K562 (cell line): ENCODE measurements around the gene TCP11. TPM values are rescaled to one million over a fixed set of nuclear protein-coding genes. Genes with fewer than 3 reads are reported as not detected.

ENCODE experiments used
- ATAC-seq: fragments of 200-7000 bp; cut with Tn5 transposase; 3 replicates; pipeline ENCODE4 v1.9.1; 2020; ENCODE audit warnings: moderate library complexity
- BruUV-seq: library from RNA; stranded (reverse); fragments of 400-500 nt; replicated peaks from 2 replicates; lab custom pipeline; 2021; lab: Mats Ljungman, UMichigan
- CTCF ChIA-PET: fragments of 300-600 bp; formaldehyde crosslinking; extraction: SDS; loops from one replicate; lab custom pipeline; 2021; ENCODE audit warnings: low intra/inter-chr PET ratio; lab: Yijun Ruan, JAX
- POLR2A ChIA-PET: fragments of 300-600, 350-650 bp; sonication (Branson Sonifier 250); formaldehyde crosslinking; extraction: SDS; loops from one replicate; lab custom pipeline; 2021; ENCODE audit warnings: antibody characterized with exemption, inconsistent platforms; lab: Yijun Ruan, JAX
- DNase-seq, 4 experiments: peaks; one replicate each; pipeline versions ENCODE4 v3.0.0 to v3.0.0-alpha.2; 2011 to 2018; ENCODE audit warnings: low spot score in 3 of 4, mixed read lengths in 3 of 4; ENCODE audit errors: extremely low read depth in 1 of 4
- FAIRE-seq: peaks from 2 replicates; lab custom pipeline; 2011; peaks lifted over from hg19 to GRCh38; lab: Jason Lieb, UNC
- H2AFZ ChIP-seq: 2 replicates; pipeline ENCODE4 v1.6.0; 2011; ENCODE audit warnings: low read depth, low read length, control low read depth, inconsistent platforms
- H3K27ac ChIP-seq: fragments of 200-600 bp; 3 replicates; pipeline ENCODE4 v1.8.0; 2011; ENCODE audit warnings: low read depth, mild to moderate bottlenecking, control low read depth, inconsistent platforms, low read length, moderate library complexity, mixed read lengths; ENCODE audit errors: extremely low read depth
- H3K27me3 ChIP-seq, 2 experiments: fragments of 300-600 bp in 1 of 2; 2 replicates in 1 of 2; 3 replicates in 1 of 2; pipeline versions ENCODE4 v1.6.0 to v1.8.0; 2011; ENCODE audit warnings: inconsistent platforms in 2 of 2, low read length in 2 of 2, mild to moderate bottlenecking in 1 of 2, mixed read lengths in 1 of 2, moderate library complexity in 1 of 2; ENCODE audit not compliant: control insufficient read depth in 2 of 2, insufficient read depth in 2 of 2
- H3K36me3 ChIP-seq: fragments of 300-600 bp; 3 replicates; pipeline ENCODE4 v1.8.0; 2011; ENCODE audit warnings: mild to moderate bottlenecking, low read length, inconsistent platforms; ENCODE audit not compliant: control insufficient read depth, insufficient read depth
- H3K4me1 ChIP-seq, 2 experiments: fragments of 200-600 bp in 1 of 2; replicated peaks in 1 of 2; 2 replicates in 1 of 2; 3 replicates in 1 of 2; pipeline versions ENCODE4 v1.5.1 to v1.8.0; 2011; ENCODE audit warnings: inconsistent platforms in 2 of 2, low read length in 2 of 2, mild to moderate bottlenecking in 1 of 2, mixed read lengths in 1 of 2, moderate library complexity in 1 of 2; ENCODE audit not compliant: control insufficient read depth in 2 of 2, insufficient read depth in 2 of 2
- H3K4me2 ChIP-seq: 2 replicates; pipeline ENCODE4 v1.6.1; 2011; ENCODE audit warnings: low read length, control low read depth, inconsistent platforms, mixed read lengths; ENCODE audit not compliant: insufficient read depth
- H3K4me3 ChIP-seq: fragments of 200-600 bp; sonication (generic), shearing (Covaris generic); 2 replicates; pipeline ENCODE4 v1.5.1; 2016; ENCODE audit warnings: control low read depth, inconsistent platforms
- H3K79me2 ChIP-seq: fragments of 200-600 bp; 3 replicates; pipeline ENCODE4 v1.8.0; 2011; ENCODE audit warnings: low read length, inconsistent platforms; ENCODE audit not compliant: control insufficient read depth, insufficient read depth
- H3K9ac ChIP-seq, 2 experiments: 2 replicates each; pipeline versions ENCODE4 v1.6.0 to v1.6.1; 2011; ENCODE audit warnings: low read depth in 2 of 2, low read length in 2 of 2, control low read depth in 1 of 2, inconsistent platforms in 1 of 2, mild to moderate bottlenecking in 1 of 2, mixed read lengths in 1 of 2; ENCODE audit not compliant: insufficient read depth in 1 of 2
- H3K9me1 ChIP-seq: one replicate; pipeline ENCODE4 v1.6.0; 2011; ENCODE audit warnings: inconsistent platforms, mild to moderate bottlenecking, low read length, moderate library complexity; ENCODE audit not compliant: control insufficient read depth, insufficient read depth
- H3K9me3 ChIP-seq: replicated peaks from 2 replicates; pipeline ENCODE4 v1.5.1; 2011; ENCODE audit warnings: low read depth, low read length, inconsistent platforms; ENCODE audit not compliant: control insufficient read depth, insufficient read depth
- H4K20me1 ChIP-seq: replicated peaks from 2 replicates; pipeline ENCODE4 v1.6.1; 2011; ENCODE audit warnings: low read length, inconsistent platforms, mixed read lengths; ENCODE audit not compliant: control insufficient read depth, insufficient read depth
- GTF2F1 ChIP-seq: IDR thresholded peaks from 2 replicates; pipeline ENCODE4 v1.6.1; 2011; ENCODE audit warnings: low read depth, low read length, improper control_type of control experiment
- MAZ ChIP-seq, 2 experiments: fragments of 450-650 bp in 1 of 2; sonication (generic) in 1 of 2; formaldehyde crosslinking; IDR thresholded peaks in 1 of 2; conservative IDR thresholded peaks in 1 of 2; 2 replicates each; pipeline versions ENCODE4 v1.4.0 to v1.5.0; 2020; ENCODE audit warnings: mild to moderate bottlenecking in 1 of 2, missing genetic modification reagents in 1 of 2
- POLR2G ChIP-seq: fragments of 200-400 bp; formaldehyde crosslinking; IDR thresholded peaks from 2 replicates; pipeline ENCODE4 v1.6.1; 2017; ENCODE audit warnings: low read depth, mild to moderate bottlenecking, antibody characterized with exemption, low read length, moderate library complexity
- ZNF507 ChIP-seq: conservative IDR thresholded peaks from 2 replicates; pipeline ENCODE4 v1.6.1; 2017; ENCODE audit warnings: missing genetic modification characterization, missing compliant biosample characterization
- WGBS: fragments of 100-300 bp; shearing (Covaris generic); methylation state at CpG from one replicate; pipeline ENCODE4 v1.1.6; 2016; ENCODE audit warnings: low coverage, mixed read lengths; ENCODE audit not compliant: insufficient coverage; ENCODE audit errors: missing lambda C conversion rate; 5-methylcytosine and 5-hydroxymethylcytosine counted together
- in situ Hi-C: fragments of 300-500 bp; cut with MboI; formaldehyde crosslinking; loops from 4 replicates; pipeline ENCODE4 v1.15.0; 2018; ENCODE audit warnings: inconsistent platforms, mixed read lengths
- intact Hi-C: fragments of 100-400 bp; cut with micrococcal nuclease; formaldehyde crosslinking; loops from 2 replicates; pipeline ENCODE4 v1.14.2; 2022
- polyA plus RNA-seq, 8 experiments: library from polyadenylated mRNA; depleted of rRNA in 4 of 8; stranded (reverse) in 5 of 8; unstranded in 3 of 8; fragments of >200 nt; fragmentation: Nextera tagmentation in 2 of 8; fragmentation: Illumina TruSeq in 1 of 8; extraction: Ambion mirVana in 2 of 8; extraction: Trizol in 1 of 8; gene quantifications; 2 replicates each; pipeline versions ENCODE4 v1.2.1 to v1.2.3, GENCODE V29; 2011 to 2014; ENCODE audit warnings: inconsistent platforms in 1 of 8, missing spikeins in 1 of 8
- total RNA-seq, 7 experiments: library from RNA; depleted of rRNA in 6 of 7; stranded (reverse); fragments of >200 nt in 6 of 7; fragmentation: Illumina TruSeq in 2 of 7; extraction: Trizol in 2 of 7; gene quantifications; 2 replicates each; pipeline versions ENCODE4 v1.2.1 to v1.2.3, GENCODE V29; 2011 to 2021; ENCODE audit warnings: low replicate concordance in 1 of 7
- TF ChIP-seq, protein P1 (sequence below): fragments of 450-650 bp; IDR thresholded peaks from 2 replicates; pipeline ENCODE4 v1.6.1; 2017; ENCODE audit warnings: antibody characterized with exemption

TCP11 gene
- total and polyA plus RNA-seq, 9 of the 15 experiments (the other 6 are each of a cell fraction or from before 2014, with no cell fraction given): not detected

DNA sequence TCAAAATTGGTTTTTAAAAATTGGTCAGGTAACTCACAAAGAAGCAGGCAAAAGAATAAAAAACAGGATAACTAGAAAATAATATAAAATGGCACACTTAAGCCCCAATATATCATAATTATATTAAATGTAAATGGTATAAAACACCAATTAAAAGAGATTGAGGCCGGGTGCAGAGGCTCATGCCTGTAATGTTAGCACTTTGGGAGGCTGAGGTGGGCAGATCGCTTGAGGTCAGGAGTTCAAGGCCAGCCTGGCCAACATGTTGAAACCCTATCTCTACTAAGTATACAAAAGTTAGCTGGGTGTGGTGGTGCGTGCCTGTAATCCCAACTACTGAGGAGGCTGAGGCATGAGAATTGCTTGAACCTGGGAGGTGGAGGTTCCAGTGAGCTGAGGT lies 36.1 kb downstream of the TCP11 start:
- in situ Hi-C loops (no loop called here), intact Hi-C loops (no loop called here)
- BruUV-seq: no TSS peak
- FAIRE-seq (no peak), ATAC-seq (no peak), DNase-seq (no peak)
- Histone ChIP-seq H3K36me3 (no peaks in the 10 kb centered on the region), H3K79me2 (no peaks in the 10 kb centered on the region), H3K4me3 (no peak overlapping the region), H3K4me1 (no peaks in the 10 kb centered on the region), H3K27ac (no peak overlapping the region), H3K4me2 (no peak overlapping the region), H3K27me3 (peaks cover 2 to 14% of the 10 kb centered on the region in 2 experiments; a peak in 3 of 5 replicates), H3K9me1 (no peaks in the 10 kb centered on the region), H3K9ac (no peak overlapping the region), H2AFZ (no peak overlapping the region), H4K20me1 (no peaks in the 10 kb centered on the region), H3K9me3 (0 out of 2 replicates have a peak, but pooled peaks cover 4% of the 10 kb centered on the region)
- TF ChIP-seq MAZ (CRISPR knock-in tag; conservative IDR thresholded peaks at IDR 0.05 in 1 of 2, IDR thresholded peaks at IDR 0.05 in 1 of 2): no peak
- TF ChIP-seq, protein P1, sequence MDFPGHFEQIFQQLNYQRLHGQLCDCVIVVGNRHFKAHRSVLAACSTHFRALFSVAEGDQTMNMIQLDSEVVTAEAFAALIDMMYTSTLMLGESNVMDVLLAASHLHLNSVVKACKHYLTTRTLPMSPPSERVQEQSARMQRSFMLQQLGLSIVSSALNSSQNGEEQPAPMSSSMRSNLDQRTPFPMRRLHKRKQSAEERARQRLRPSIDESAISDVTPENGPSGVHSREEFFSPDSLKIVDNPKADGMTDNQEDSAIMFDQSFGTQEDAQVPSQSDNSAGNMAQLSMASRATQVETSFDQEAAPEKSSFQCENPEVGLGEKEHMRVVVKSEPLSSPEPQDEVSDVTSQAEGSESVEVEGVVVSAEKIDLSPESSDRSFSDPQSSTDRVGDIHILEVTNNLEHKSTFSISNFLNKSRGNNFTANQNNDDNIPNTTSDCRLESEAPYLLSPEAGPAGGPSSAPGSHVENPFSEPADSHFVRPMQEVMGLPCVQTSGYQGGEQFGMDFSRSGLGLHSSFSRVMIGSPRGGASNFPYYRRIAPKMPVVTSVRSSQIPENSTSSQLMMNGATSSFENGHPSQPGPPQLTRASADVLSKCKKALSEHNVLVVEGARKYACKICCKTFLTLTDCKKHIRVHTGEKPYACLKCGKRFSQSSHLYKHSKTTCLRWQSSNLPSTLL: no peak
- no peak for TF ChIP-seq GTF2F1
- TF ChIP-seq ZNF507: peak; percentile 95
- TF ChIP-seq POLR2G: no peak
- ChIA-PET CTCF (interaction anchor here (1.5 kb wide), 1 partner anchor 118 kb away, joined by 5 read pairs; no protein-coding TSS in a partner anchor), POLR2A (interaction anchor here (0.6 to 2.8 kb wide), 3 partner anchors 8 to 658 kb away, joined by 3 to 9 read pairs (median 6); no protein-coding TSS in a partner anchor)
- 3% methylated on average over 3 of the region's 3 CpGs for WGBS
